Stomach (tissue), 9 donors: ENCODE results near the gene SUN5. TPM values are rescaled to one million over a fixed set of nuclear protein-coding genes. Genes with fewer than 3 reads are reported as not detected.

ENCODE experiments used
- DNase-seq, 2 donors: peaks; one replicate each; pipeline versions ENCODE4 v3.0.0 to v3.0.0-alpha.2; 2013 to 2019
- H3K27ac ChIP-seq, 5 donors: fragments of 200-600 bp in 4 of 5; sonication (generic) in 4 of 5; one replicate each; pipeline ENCODE4 v1.5.1; 2013 to 2019; ENCODE audit warnings: mild to moderate bottlenecking in 1 of 5, moderate library complexity in 1 of 5
- H3K27me3 ChIP-seq, 3 donors: fragments of 200-600 bp; sonication (generic); one replicate each; pipeline ENCODE4 v1.5.1; 2017 to 2019; ENCODE audit warnings: mixed run types in 1 of 3
- H3K36me3 ChIP-seq, 4 donors: fragments of 200-600 bp; sonication (generic); 1 replicate in 3 of 4; 2 replicates in 1 of 4; pipeline ENCODE4 v1.5.1; 2016 to 2019
- H3K4me1 ChIP-seq, 4 donors: fragments of 200-600 bp; sonication (generic); one replicate each; pipeline ENCODE4 v1.5.1; 2016 to 2019
- H3K4me3 ChIP-seq, 4 donors: fragments of 200-600 bp; sonication (generic) in 3 of 4; one replicate each; pipeline ENCODE4 v1.5.1; 2016 to 2019; ENCODE audit warnings: mild to moderate bottlenecking in 1 of 4
- H3K9me3 ChIP-seq, 4 donors: fragments of 200-600 bp; sonication (generic); one replicate each; pipeline ENCODE4 v1.5.1; 2016 to 2019
- CTCF ChIP-seq, 7 experiments: fragments of 450-650 bp in 4 of 7; fragments of 200-600 bp in 3 of 7; sonication (generic) in 3 of 7; IDR thresholded peaks; one replicate each; pipeline ENCODE4 v1.5.1; 2016 to 2019; ENCODE audit warnings: antibody characterized with exemption in 7 of 7, control low read depth in 2 of 7, mild to moderate bottlenecking in 1 of 7
- EP300 ChIP-seq: sonication (generic); formaldehyde crosslinking; IDR thresholded peaks from one replicate; pipeline ENCODE4 v1.6.1; 2017; ENCODE audit warnings: antibody characterized with exemption
- POLR2A ChIP-seq, 4 donors: fragments of 450-650 bp; IDR thresholded peaks; one replicate each; pipeline ENCODE4 v1.6.1; 2016; ENCODE audit warnings: antibody characterized with exemption in 4 of 4, control low read depth in 2 of 4, mild to moderate bottlenecking in 1 of 4, moderate library complexity in 1 of 4
- POLR2AphosphoS5 ChIP-seq, 3 donors: sonication (generic); formaldehyde crosslinking; IDR thresholded peaks; one replicate each; pipeline ENCODE4 v1.6.1; 2016; ENCODE audit warnings: antibody characterized with exemption in 3 of 3
- WGBS, 5 donors: extraction: QIAGEN DNeasy Blood & Tissue Kit in 3 of 5; methylation state at CpG; one replicate each; pipeline versions ENCODE4 v1.1.5 to v1.1.7; 2013 to 2018; 5-methylcytosine and 5-hydroxymethylcytosine counted together
- intact Hi-C: fragments of 100-400 bp; cut with DNase I; formaldehyde crosslinking; loops from one replicate; pipeline ENCODE4 v1.15.1; 2023; ENCODE audit warnings: low total_unique reads
- polyA plus RNA-seq, 3 donors: library from polyadenylated mRNA; stranded (reverse); fragments of 200-250 nt; gene quantifications; one replicate each; pipeline ENCODE4 v1.2.3, GENCODE V29; 2013
- total RNA-seq, 5 donors: library from RNA; depleted of rRNA; stranded (reverse); fragments of >200 nt; gene quantifications; one replicate each; pipeline versions ENCODE4 v1.1.0 to v1.2.3, GENCODE V29; 2014 to 2016
- donor health status: healthy with polysubstance abuse.
- donor health status: Bipolar disorder and iron deficiency.
- donor health status: healthy.

The SUN5 gene
- total and polyA plus RNA-seq, 8 donors, result not detected

- no peaks in the 10 kb centered on the region for H3K36me3 ChIP-seq
- no peaks in the 10 kb centered on the region for H3K4me1 ChIP-seq
- peaks cover 0 to 46% (median 4%) of the 10 kb centered on the region in 3 donors for H3K27me3 ChIP-seq
- no peak overlapping the region for H3K27ac ChIP-seq
- DNase-seq, result no peak
- TF ChIP-seq POLR2A (IDR thresholded peaks at IDR 0.05) (no peak), EP300 (no peak), CTCF (IDR thresholded peaks at IDR 0.05) (no peak), POLR2AphosphoS5 (IDR thresholded peaks at IDR 0.05) (no peak)
- WGBS, 5 donors, result 59 to 74% (median 68%) methylated on average over 11 to 15 of the region's 15 CpGs
- H3K4me3 ChIP-seq, result no peak overlapping the region
- intact Hi-C loops, result no loop called here
- no peaks in the 10 kb centered on the region for H3K9me3 ChIP-seq
Observed at GRCh38 chr20:33015700-33016580, 11.7 kb upstream of the SUN5 start.

GRCh38 chr20:33015114-33015484, 10.9 kb upstream of the SUN5 start:
- Histone ChIP-seq H3K4me3 (no peak overlapping the region), H3K4me1 (no peaks in the 10 kb centered on the region), H3K36me3 (no peaks in the 10 kb centered on the region), H3K9me3 (no peaks in the 10 kb centered on the region), H3K27ac (no peak overlapping the region), H3K27me3 (peaks cover 0 to 46% (median 4%) of the 10 kb centered on the region in 3 donors)
- 71 to 81% (median 74%) methylated on average over 10 of the region's 10 CpGs for WGBS, 5 donors
- intact Hi-C loops, result no loop called here
- no peak for DNase-seq
- TF ChIP-seq POLR2AphosphoS5 (IDR thresholded peaks at IDR 0.05) (no peak), POLR2A (IDR thresholded peaks at IDR 0.05) (no peak), CTCF (IDR thresholded peaks at IDR 0.05) (no peak), EP300 (no peak)

- no peak overlapping the region for H3K4me3 ChIP-seq
- 37 to 58% (median 47%) methylated on average over 16 of the region's 16 CpGs for WGBS, 5 donors
- H3K36me3 ChIP-seq, result no peaks in the 10 kb centered on the region
- no peak overlapping the region for H3K27ac ChIP-seq
- H3K9me3 ChIP-seq, result no peaks in the 10 kb centered on the region
- peaks cover 0 to 46% (median 4%) of the 10 kb centered on the region in 3 donors for H3K27me3 ChIP-seq
- DNase-seq, result no peak
- no peak for TF ChIP-seq CTCF (IDR thresholded peaks at IDR 0.05)
- TF ChIP-seq EP300, result no peak
- no peak for TF ChIP-seq POLR2A (IDR thresholded peaks at IDR 0.05)
- no peak for TF ChIP-seq POLR2AphosphoS5 (IDR thresholded peaks at IDR 0.05)
- intact Hi-C loops, result no loop called here
- H3K4me1 ChIP-seq, result peaks cover 0 to 3% (median 0%) of the 10 kb centered on the region in 4 donors
Observed at GRCh38 chr20:33014336-33015113, 10.3 kb upstream of the SUN5 start.

- TF ChIP-seq EP300 (no peak), CTCF (IDR thresholded peaks at IDR 0.05) (no peak), POLR2AphosphoS5 (IDR thresholded peaks at IDR 0.05) (no peak), POLR2A (IDR thresholded peaks at IDR 0.05) (no peak)
- Histone ChIP-seq H3K4me3 (no peak overlapping the region), H3K27me3 (peaks cover 0 to 46% (median 4%) of the 10 kb centered on the region in 3 donors), H3K27ac (no peak overlapping the region), H3K9me3 (no peaks in the 10 kb centered on the region), H3K36me3 (no peaks in the 10 kb centered on the region), H3K4me1 (peaks cover 0 to 4% (median 0%) of the 10 kb centered on the region in 4 donors)
- no peak for DNase-seq
- WGBS, 5 donors, result 67 to 76% (median 71%) methylated on average over 4 to 12 of the region's 12 CpGs
- intact Hi-C loops, result no loop called here
Observed at GRCh38 chr20:33013701-33014326, 9.6 kb upstream of the SUN5 start.
